Tibial nerve (tissue), 4 donors: Measurements from ENCODE around the gene SLFN14.

Experiments
- EP300 ChIP-seq, 2 donors: sonication (generic); formaldehyde crosslinking; IDR thresholded peaks; one replicate each; pipeline ENCODE4 v1.6.1; 2017; ENCODE audit warnings: antibody characterized with exemption in 2 of 2, mild to moderate bottlenecking in 1 of 2
- POLR2A ChIP-seq, 2 donors: fragments of 450-650 bp; IDR thresholded peaks; one replicate each; pipeline ENCODE4 v1.6.1; 2017; ENCODE audit warnings: antibody characterized with exemption in 2 of 2, mild to moderate bottlenecking in 2 of 2, moderate library complexity in 2 of 2
- TF ChIP-seq, protein P1 (sequence below), 5 experiments: fragments of 200-600 bp in 3 of 5; fragments of 450-650 bp in 2 of 5; sonication (generic) in 3 of 5; IDR thresholded peaks; one replicate each; pipeline ENCODE4 v1.5.1; 2016 to 2019; ENCODE audit warnings: antibody characterized with exemption in 5 of 5, mild to moderate bottlenecking in 3 of 5, moderate library complexity in 2 of 5

DNA sequence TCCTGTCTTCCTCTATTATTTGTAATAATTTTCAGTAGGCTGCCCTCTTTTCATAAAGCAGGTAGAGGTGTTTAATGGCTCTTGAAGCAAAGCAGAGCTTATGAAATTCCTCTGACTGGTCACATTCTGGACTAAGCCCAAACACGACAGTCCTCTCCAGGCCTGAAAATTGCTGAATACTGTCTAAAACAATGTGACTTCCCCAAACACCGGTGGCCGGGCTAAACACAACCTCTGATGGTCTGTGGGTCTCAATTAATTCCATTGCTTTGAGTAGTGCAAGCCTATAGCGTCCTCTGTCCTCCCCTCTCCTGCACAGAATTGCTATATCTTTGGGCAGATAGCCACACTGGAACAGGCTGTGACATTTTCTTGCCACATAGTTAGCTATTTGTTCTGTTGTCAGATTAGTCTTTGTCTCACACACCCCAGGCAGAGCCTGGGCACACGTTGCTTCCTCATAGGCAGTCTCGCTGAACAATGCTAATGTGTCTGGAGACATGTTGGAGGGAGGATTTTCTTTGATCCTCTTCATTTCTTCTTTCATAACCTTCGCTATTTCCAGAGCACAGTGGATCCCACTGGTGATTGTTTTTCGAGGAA is 12.3 kb downstream of the SLFN14 start:
- TF ChIP-seq, protein P1, sequence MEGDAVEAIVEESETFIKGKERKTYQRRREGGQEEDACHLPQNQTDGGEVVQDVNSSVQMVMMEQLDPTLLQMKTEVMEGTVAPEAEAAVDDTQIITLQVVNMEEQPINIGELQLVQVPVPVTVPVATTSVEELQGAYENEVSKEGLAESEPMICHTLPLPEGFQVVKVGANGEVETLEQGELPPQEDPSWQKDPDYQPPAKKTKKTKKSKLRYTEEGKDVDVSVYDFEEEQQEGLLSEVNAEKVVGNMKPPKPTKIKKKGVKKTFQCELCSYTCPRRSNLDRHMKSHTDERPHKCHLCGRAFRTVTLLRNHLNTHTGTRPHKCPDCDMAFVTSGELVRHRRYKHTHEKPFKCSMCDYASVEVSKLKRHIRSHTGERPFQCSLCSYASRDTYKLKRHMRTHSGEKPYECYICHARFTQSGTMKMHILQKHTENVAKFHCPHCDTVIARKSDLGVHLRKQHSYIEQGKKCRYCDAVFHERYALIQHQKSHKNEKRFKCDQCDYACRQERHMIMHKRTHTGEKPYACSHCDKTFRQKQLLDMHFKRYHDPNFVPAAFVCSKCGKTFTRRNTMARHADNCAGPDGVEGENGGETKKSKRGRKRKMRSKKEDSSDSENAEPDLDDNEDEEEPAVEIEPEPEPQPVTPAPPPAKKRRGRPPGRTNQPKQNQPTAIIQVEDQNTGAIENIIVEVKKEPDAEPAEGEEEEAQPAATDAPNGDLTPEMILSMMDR (IDR thresholded peaks at IDR 0.05) = no peak
- TF ChIP-seq POLR2A (IDR thresholded peaks at IDR 0.05) (no peak), EP300 (IDR thresholded peaks at IDR 0.05) (no peak)
